Effector memory CD8-positive, alpha-beta T cell (primary cell): ENCODE results near the gene CT45A2.
"Not testable (repeated sequence)": the region's sequence is repeated elsewhere in the genome, so short reads cannot be mapped to it uniquely, and the experiment has no call there.

Source experiments
- ATAC-seq: fragments of 150-1000 bp; cut with Tn5 transposase; replicated peaks from 2 replicates; pipeline ENCODE4 v1.10.0; 2021; ENCODE audit warnings: mild to moderate bottlenecking, moderate library complexity
- DNase-seq, 3 experiments: peaks; one replicate each; pipeline ENCODE4 v3.0.0; 2021
- H3K27ac Mint-ChIP-seq, 2 donors: one replicate each; pipeline ENCODE4 v1.8.0; 2022; ENCODE audit warnings: mild to moderate bottlenecking in 2 of 2, mixed read lengths in 2 of 2, moderate library complexity in 2 of 2
- H3K27me3 Mint-ChIP-seq, 2 donors: one replicate each; pipeline ENCODE4 v1.8.0; 2022; ENCODE audit warnings: mixed read lengths in 2 of 2
- H3K36me3 Mint-ChIP-seq: one replicate; pipeline ENCODE4 v1.8.0; 2022; ENCODE audit warnings: mild to moderate bottlenecking, moderate library complexity, mixed read lengths; ENCODE audit not compliant: insufficient read depth
- H3K4me1 Mint-ChIP-seq, 2 donors: one replicate each; pipeline ENCODE4 v1.8.0; 2022; ENCODE audit warnings: low read depth in 2 of 2, mixed read lengths in 2 of 2
- H3K4me3 Mint-ChIP-seq, 2 donors: one replicate each; pipeline ENCODE4 v1.8.0; 2022; ENCODE audit warnings: mild to moderate bottlenecking in 2 of 2, mixed read lengths in 2 of 2, moderate library complexity in 2 of 2
- H3K9me3 Mint-ChIP-seq, 2 donors: one replicate each; pipeline ENCODE4 v1.8.0; 2022; ENCODE audit warnings: mixed read lengths in 2 of 2
- total RNA-seq, 9 experiments: gene quantifications; one replicate each; lab custom pipeline; 2026; lab: John Stamatoyannopoulos, UW

CT45A2 gene, protein sequence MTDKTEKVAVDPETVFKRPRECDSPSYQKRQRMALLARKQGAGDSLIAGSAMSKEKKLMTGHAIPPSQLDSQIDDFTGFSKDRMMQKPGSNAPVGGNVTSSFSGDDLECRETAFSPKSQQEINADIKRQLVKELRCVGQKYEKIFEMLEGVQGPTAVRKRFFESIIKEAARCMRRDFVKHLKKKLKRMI
- 0 reads per million in 9 experiments for total RNA-seq

DNA sequence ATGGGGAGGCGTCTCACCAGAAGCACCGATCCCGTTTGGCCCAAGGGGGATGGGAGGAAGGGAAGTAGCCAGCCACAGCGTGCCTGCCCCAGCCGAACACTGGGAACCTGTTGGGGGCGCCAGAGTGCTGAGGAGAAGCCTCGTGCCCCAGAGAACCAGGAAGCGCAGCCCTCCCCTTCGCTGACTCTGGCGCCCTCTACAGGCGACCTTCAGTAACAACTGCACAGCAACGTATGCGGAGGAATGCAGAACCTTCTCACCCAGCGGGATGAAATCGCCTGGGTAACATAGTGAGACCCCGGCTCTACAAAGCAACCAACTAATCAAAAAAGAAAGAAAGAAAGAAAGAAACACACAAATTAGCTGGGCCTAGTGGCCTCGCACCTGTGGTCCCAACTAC is at the start of gene CT45A2:
Gene CT45A2, minus strand, starts transcription at position 101 of the 400 bp plus-strand sequence. CDS start 3,747 bp downstream, outside the sequence.
- ATAC-seq, H3K27ac Mint-ChIP-seq, H3K9me3 Mint-ChIP-seq, H3K27me3 Mint-ChIP-seq, H3K4me3 Mint-ChIP-seq, DNase-seq, H3K36me3 Mint-ChIP-seq, H3K4me1 Mint-ChIP-seq: not testable (repeated sequence)

DNA sequence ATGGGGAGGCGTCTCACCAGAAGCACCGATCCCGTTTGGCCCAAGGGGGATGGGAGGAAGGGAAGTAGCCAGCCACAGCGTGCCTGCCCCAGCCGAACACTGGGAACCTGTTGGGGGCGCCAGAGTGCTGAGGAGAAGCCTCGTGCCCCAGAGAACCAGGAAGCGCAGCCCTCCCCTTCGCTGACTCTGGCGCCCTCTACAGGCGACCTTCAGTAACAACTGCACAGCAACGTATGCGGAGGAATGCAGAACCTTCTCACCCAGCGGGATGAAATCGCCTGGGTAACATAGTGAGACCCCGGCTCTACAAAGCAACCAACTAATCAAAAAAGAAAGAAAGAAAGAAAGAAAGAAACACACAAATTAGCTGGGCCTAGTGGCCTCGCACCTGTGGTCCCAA is 34.6 kb upstream of the CT45A2 start, which contains the start of gene CT45A8:
Gene CT45A8, minus strand, starts transcription at position 101 of the 400 bp plus-strand sequence. CDS start 3,755 bp downstream, outside the sequence.
- H3K9me3 Mint-ChIP-seq, H3K4me3 Mint-ChIP-seq: not testable (repeated sequence)

DNA sequence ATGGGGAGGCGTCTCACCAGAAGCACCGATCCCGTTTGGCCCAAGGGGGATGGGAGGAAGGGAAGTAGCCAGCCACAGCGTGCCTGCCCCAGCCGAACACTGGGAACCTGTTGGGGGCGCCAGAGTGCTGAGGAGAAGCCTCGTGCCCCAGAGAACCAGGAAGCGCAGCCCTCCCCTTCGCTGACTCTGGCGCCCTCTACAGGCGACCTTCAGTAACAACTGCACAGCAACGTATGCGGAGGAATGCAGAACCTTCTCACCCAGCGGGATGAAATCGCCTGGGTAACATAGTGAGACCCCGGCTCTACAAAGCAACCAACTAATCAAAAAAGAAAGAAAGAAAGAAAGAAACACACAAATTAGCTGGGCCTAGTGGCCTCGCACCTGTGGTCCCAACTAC is 17.4 kb upstream of the CT45A2 start, which contains the start of gene CT45A7:
Gene CT45A7, minus strand, starts transcription at position 101 of the 400 bp plus-strand sequence. CDS start 3,747 bp downstream, outside the sequence.
- not testable (repeated sequence) for H3K27me3 Mint-ChIP-seq, H3K4me1 Mint-ChIP-seq, H3K36me3 Mint-ChIP-seq, DNase-seq, H3K9me3 Mint-ChIP-seq, ATAC-seq, H3K27ac Mint-ChIP-seq, H3K4me3 Mint-ChIP-seq

More for the DNA sequence above, 34.6 kb upstream of the CT45A2 start, which contains the start of gene CT45A8:
- ATAC-seq, H3K27me3 Mint-ChIP-seq, H3K4me1 Mint-ChIP-seq, H3K27ac Mint-ChIP-seq, DNase-seq, H3K36me3 Mint-ChIP-seq: not testable (repeated sequence)

DNA sequence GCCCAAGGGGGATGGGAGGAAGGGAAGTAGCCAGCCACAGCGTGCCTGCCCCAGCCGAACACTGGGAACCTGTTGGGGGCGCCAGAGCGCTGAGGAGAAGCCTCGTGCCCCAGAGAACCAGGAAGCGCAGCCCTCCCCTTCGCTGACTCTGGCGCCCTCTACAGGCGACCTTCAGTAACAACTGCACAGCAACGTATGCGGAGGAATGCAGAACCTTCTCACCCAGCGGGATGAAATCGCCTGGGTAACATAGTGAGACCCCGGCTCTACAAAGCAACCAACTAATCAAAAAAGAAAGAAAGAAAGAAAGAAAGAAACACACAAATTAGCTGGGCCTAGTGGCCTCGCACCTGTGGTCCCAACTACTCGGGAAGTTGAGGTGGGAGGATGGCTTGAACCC is 17.1 kb downstream of the CT45A2 start, which contains the start of gene CT45A6:
Gene CT45A6, minus strand, starts transcription at position 101 of the 400 bp plus-strand sequence. CDS start 3,794 bp downstream, outside the sequence.
- ATAC-seq, H3K27ac Mint-ChIP-seq, DNase-seq, H3K36me3 Mint-ChIP-seq, H3K4me1 Mint-ChIP-seq, H3K27me3 Mint-ChIP-seq, H3K9me3 Mint-ChIP-seq, H3K4me3 Mint-ChIP-seq: not testable (repeated sequence)

DNA sequence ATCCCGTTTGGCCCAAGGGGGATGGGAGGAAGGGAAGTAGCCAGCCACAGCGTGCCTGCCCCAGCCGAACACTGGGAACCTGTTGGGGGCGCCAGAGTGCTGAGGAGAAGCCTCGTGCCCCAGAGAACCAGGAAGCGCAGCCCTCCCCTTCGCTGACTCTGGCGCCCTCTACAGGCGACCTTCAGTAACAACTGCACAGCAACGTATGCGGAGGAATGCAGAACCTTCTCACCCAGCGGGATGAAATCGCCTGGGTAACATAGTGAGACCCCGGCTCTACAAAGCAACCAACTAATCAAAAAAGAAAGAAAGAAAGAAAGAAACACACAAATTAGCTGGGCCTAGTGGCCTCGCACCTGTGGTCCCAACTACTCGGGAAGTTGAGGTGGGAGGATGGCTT is 34.4 kb downstream of the CT45A2 start, which contains the start of gene CT45A5:
Gene CT45A5, minus strand, starts transcription at position 101 of the 400 bp plus-strand sequence. CDS start 3,774 bp downstream, outside the sequence.
- not testable (repeated sequence) for DNase-seq, H3K36me3 Mint-ChIP-seq, H3K4me3 Mint-ChIP-seq, H3K4me1 Mint-ChIP-seq, ATAC-seq, H3K9me3 Mint-ChIP-seq, H3K27ac Mint-ChIP-seq, H3K27me3 Mint-ChIP-seq

DNA sequence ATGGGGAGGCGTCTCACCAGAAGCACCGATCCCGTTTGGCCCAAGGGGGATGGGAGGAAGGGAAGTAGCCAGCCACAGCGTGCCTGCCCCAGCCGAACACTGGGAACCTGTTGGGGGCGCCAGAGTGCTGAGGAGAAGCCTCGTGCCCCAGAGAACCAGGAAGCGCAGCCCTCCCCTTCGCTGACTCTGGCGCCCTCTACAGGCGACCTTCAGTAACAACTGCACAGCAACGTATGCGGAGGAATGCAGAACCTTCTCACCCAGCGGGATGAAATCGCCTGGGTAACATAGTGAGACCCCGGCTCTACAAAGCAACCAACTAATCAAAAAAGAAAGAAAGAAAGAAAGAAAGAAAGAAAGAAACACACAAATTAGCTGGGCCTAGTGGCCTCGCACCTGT is 51.7 kb downstream of the CT45A2 start, which contains the start of gene CT45A3:
Gene CT45A3, minus strand, starts transcription at position 101 of the 400 bp plus-strand sequence. CDS start 3,747 bp downstream, outside the sequence.
- not testable (repeated sequence) for H3K4me3 Mint-ChIP-seq, DNase-seq, ATAC-seq, H3K36me3 Mint-ChIP-seq, H3K27me3 Mint-ChIP-seq, H3K27ac Mint-ChIP-seq, H3K4me1 Mint-ChIP-seq, H3K9me3 Mint-ChIP-seq
